Heart left ventricle (tissue), 16 donors: ENCODE data around the gene CFAP251. TPM values are rescaled to one million over a fixed set of nuclear protein-coding genes. Genes with fewer than 3 reads are reported as not detected.

Experiments
- ATAC-seq, 4 donors: fragments of 200-7000 bp; cut with Tn5 transposase; one replicate each; pipeline ENCODE4 v1.9.1; 2020 to 2022; ENCODE audit warnings: moderate library complexity in 4 of 4, mild to moderate bottlenecking in 3 of 4, moderate number of reproducible peaks in 1 of 4
- DNase-seq, 5 donors: peaks; one replicate each; pipeline ENCODE4 v3.0.0-alpha.2; 2020
- H3K27ac ChIP-seq, 12 donors: fragments of 200-600 bp; sonication (generic) in 4 of 12; one replicate each; pipeline versions ENCODE4 v1.5.0 to v1.8.0; 2016 to 2022; ENCODE audit warnings: mild to moderate bottlenecking in 2 of 12
- H3K27me3 ChIP-seq, 9 donors: fragments of 200-600 bp; sonication (generic) in 2 of 9; one replicate each; pipeline versions ENCODE4 v1.5.1 to v1.8.0; 2016 to 2022; ENCODE audit warnings: mild to moderate bottlenecking in 3 of 9
- H3K36me3 ChIP-seq, 9 donors: fragments of 200-600 bp; sonication (generic) in 2 of 9; one replicate each; pipeline versions ENCODE4 v1.5.0 to v1.8.0; 2018 to 2022; ENCODE audit warnings: mild to moderate bottlenecking in 2 of 9
- H3K4me1 ChIP-seq, 12 donors: fragments of 200-600 bp; sonication (generic) in 4 of 12; one replicate each; pipeline versions ENCODE4 v1.5.0 to v1.8.0; 2016 to 2022; ENCODE audit warnings: mild to moderate bottlenecking in 3 of 12
- H3K4me3 ChIP-seq, 12 donors: fragments of 200-600 bp; sonication (generic) in 4 of 12; one replicate each; pipeline versions ENCODE4 v1.5.0 to v1.8.0; 2017 to 2022; ENCODE audit warnings: mild to moderate bottlenecking in 9 of 12, moderate library complexity in 4 of 12
- H3K9me3 ChIP-seq, 12 donors: fragments of 200-600 bp; sonication (generic) in 4 of 12; one replicate each; pipeline versions ENCODE4 v1.5.0 to v1.8.0; 2016 to 2022; ENCODE audit warnings: mild to moderate bottlenecking in 1 of 12
- CTCF ChIP-seq, 12 donors: fragments of 200-600 bp; sonication (generic) in 4 of 12; IDR thresholded peaks; one replicate each; pipeline versions ENCODE4 v1.5.0 to v1.8.0; 2018 to 2022; ENCODE audit warnings: antibody characterized with exemption in 12 of 12, mild to moderate bottlenecking in 5 of 12
- POLR2A ChIP-seq, 2 donors: fragments of 450-650 bp; IDR thresholded peaks; one replicate each; pipeline ENCODE4 v1.6.1; 2017; ENCODE audit warnings: antibody characterized with exemption in 2 of 2, mild to moderate bottlenecking in 2 of 2, moderate library complexity in 2 of 2
- WGBS, 4 donors: extraction: QIAGEN DNeasy Blood & Tissue Kit in 2 of 4; methylation state at CpG; one replicate each; pipeline versions ENCODE4 v1.1.5 to v1.1.7; 2013 to 2018; 5-methylcytosine and 5-hydroxymethylcytosine counted together
- intact Hi-C, 10 donors: fragments of 100-400 bp; cut with DNase I; formaldehyde crosslinking; loops; one replicate each; pipeline versions ENCODE4 v1.11.1 to v1.14.2; 2022
- polyA plus RNA-seq, 2 donors: library from polyadenylated mRNA; stranded (reverse); fragments of 200-250 nt; gene quantifications; one replicate each; pipeline ENCODE4 v1.2.3, GENCODE V29; 2013
- total RNA-seq, 9 donors: library from RNA; depleted of rRNA in 2 of 9; stranded (reverse); fragments of >200 nt in 2 of 9; fragmentation: NEBNext Ultra II Directional in 3 of 9; extraction: Animal tissue kit (Norgen Biotek cat#: 25700) in 3 of 9; gene quantifications; one replicate each; pipeline versions ENCODE4 v1.1.0 to v1.2.4, GENCODE V29; 2016 to 2023
- donor health status: ischemic (EF 13 %, LVEDD 7.1; RV severe dilation, severe dysfunction).
- donor health status: healthy with polysubstance abuse.
- donor health status: DM: no; HTN: yes; CAD: no.
- donor health status: DM: no; HTN: no; CAD: no.
- donor health status: ischemic (EF 25% LVEDD 6.9; RV normal size, moderate dysfunction).
- donor health status: ischemic (EF 25% LVEDD 5.7; RV mildly dilated, moderate dysfunction).
- donor health status: healthy.
- donor health status: DM: yes; HTN: yes; CAD: no.
- donor health status: ischemic (EF 35%, LVEDD 5.7; RV mildly dilated, moderate dysfunction).
- donor health status: nonischemic (EF 11% LVEDD 7.7; RV severe dilation, severe dysfunction).
- donor health status: DM: yes; HTN: yes; CAD: no.
- donor health status: PGD.
- donor health status: ischemic (EF 29% LVEDD 5.4; RV normal size, mild dysfunction).
- donor health status: nonischemic (EF 23%, LVEDD 6.1; RV moderate dilation, normal function).

Gene CFAP251
- total and polyA plus RNA-seq, 11 donors: 0.60 to 8.0 (median 1.4) TPM

GRCh38 chr12:122046145-122046544, 127.8 kb downstream of the CFAP251 start:
- TF ChIP-seq POLR2A (IDR thresholded peaks at IDR 0.05) (no peak), CTCF (IDR thresholded peaks at IDR 0.05) (no peak)
- 77 to 99% (median 96%) methylated on average over 5 to 7 of the region's 7 CpGs for WGBS, 4 donors
- Histone ChIP-seq H3K27ac (no peak overlapping the region), H3K9me3 (no peaks in the 10 kb centered on the region), H3K36me3 (peaks cover 0 to 63% (median 16%) of the 10 kb centered on the region in 9 donors), H3K27me3 (no peaks in the 10 kb centered on the region), H3K4me1 (peaks cover 0 to 9% (median 6%) of the 10 kb centered on the region in 12 donors), H3K4me3 (no peak overlapping the region)
- DNase-seq (no peak), ATAC-seq (peak in 1 of 4 donors; percentile 23)
- intact Hi-C loops: loop anchor here in 1 of 10 donors (10.0 kb wide), 1 partner anchor 169 kb away; no protein-coding TSS in a partner anchor

GRCh38 chr12:122048151-122048550, 129.8 kb downstream of the CFAP251 start:
- peaks cover 4 to 21% (median 15%) of the 10 kb centered on the region in 12 donors for H3K4me1 ChIP-seq
- intact Hi-C loops: loop anchor here in 1 of 10 donors (10.0 kb wide), 1 partner anchor 167 kb away; no protein-coding TSS in a partner anchor
- ATAC-seq: no peak
- peaks cover 0 to 51% (median 16%) of the 10 kb centered on the region in 9 donors for H3K36me3 ChIP-seq
- no peak overlapping the region for H3K4me3 ChIP-seq
- TF ChIP-seq POLR2A (IDR thresholded peaks at IDR 0.05) (no peak), CTCF (IDR thresholded peaks at IDR 0.05) (no peak)
- no peaks in the 10 kb centered on the region for H3K9me3 ChIP-seq
- H3K27ac ChIP-seq: no peak overlapping the region
- H3K27me3 ChIP-seq: no peaks in the 10 kb centered on the region
- WGBS, 4 donors: 93 to 96% (median 95%) methylated on average over 8 of the region's 8 CpGs
- no peak for DNase-seq

- peaks cover 4 to 29% (median 19%) of the 10 kb centered on the region in 12 donors for H3K4me1 ChIP-seq
- peak overlapping the region in 3 of 12 donors; percentile 86 to 93 (median 88) for H3K27ac ChIP-seq
- no peak overlapping the region for H3K4me3 ChIP-seq
- no peaks in the 10 kb centered on the region for H3K9me3 ChIP-seq
- ATAC-seq (no peak), DNase-seq (no peak)
- no peak for TF ChIP-seq CTCF (IDR thresholded peaks at IDR 0.05)
- no peak for TF ChIP-seq POLR2A (IDR thresholded peaks at IDR 0.05)
- no peaks in the 10 kb centered on the region for H3K27me3 ChIP-seq
- peaks cover 0 to 38% (median 4%) of the 10 kb centered on the region in 9 donors for H3K36me3 ChIP-seq
- WGBS, 4 donors: 94 to 95% (median 94%) methylated on average over 9 of the region's 9 CpGs
- intact Hi-C loops: loop anchor here in 4 of 10 donors (5.0 to 10.0 kb wide), 4 partner anchors 133 to 165 kb away; partner anchors contain the start of gene CFAP251 (in 1 of the 4)
Measured at GRCh38 chr12:122049827-122050226, 131.4 kb downstream of the CFAP251 start.

- Histone ChIP-seq H3K27ac (peak overlapping the region; percentile 62 to 97 (median 84)), H3K9me3 (no peaks in the 10 kb centered on the region), H3K4me3 (no peak overlapping the region), H3K27me3 (no peaks in the 10 kb centered on the region), H3K36me3 (peaks cover 0 to 40% (median 7%) of the 10 kb centered on the region in 9 donors), H3K4me1 (peaks cover 4 to 29% (median 19%) of the 10 kb centered on the region in 12 donors)
- no peak for DNase-seq
- intact Hi-C loops: loop anchor here in 3 of 10 donors (5.0 to 10.0 kb wide), 3 partner anchors 133 to 144 kb away; partner anchors contain the start of gene CFAP251 (in 1 of the 3)
- no peak for TF ChIP-seq CTCF (IDR thresholded peaks at IDR 0.05)
- no peak for TF ChIP-seq POLR2A (IDR thresholded peaks at IDR 0.05)
- no peak for ATAC-seq
- WGBS, 4 donors: 81 to 85% (median 83%) methylated on average over 20 of the region's 20 CpGs
Measured at GRCh38 chr12:122050706-122051105, 132.3 kb downstream of the CFAP251 start.
